GM21576 (cell line): ENCODE results near the gene SERF2.
A peak's percentile ranks its signal among the peaks of the same experiment; 100 is the strongest.

ENCODE experiments used
- ATAC-seq: cut with Tn5 transposase; IDR thresholded peaks from one replicate; pipeline ENCODE4 v1.9.1; 2021; ENCODE audit warnings: mild to moderate bottlenecking, moderate library complexity; ENCODE audit not compliant: unreplicated experiment

The SERF2 gene

DNA sequence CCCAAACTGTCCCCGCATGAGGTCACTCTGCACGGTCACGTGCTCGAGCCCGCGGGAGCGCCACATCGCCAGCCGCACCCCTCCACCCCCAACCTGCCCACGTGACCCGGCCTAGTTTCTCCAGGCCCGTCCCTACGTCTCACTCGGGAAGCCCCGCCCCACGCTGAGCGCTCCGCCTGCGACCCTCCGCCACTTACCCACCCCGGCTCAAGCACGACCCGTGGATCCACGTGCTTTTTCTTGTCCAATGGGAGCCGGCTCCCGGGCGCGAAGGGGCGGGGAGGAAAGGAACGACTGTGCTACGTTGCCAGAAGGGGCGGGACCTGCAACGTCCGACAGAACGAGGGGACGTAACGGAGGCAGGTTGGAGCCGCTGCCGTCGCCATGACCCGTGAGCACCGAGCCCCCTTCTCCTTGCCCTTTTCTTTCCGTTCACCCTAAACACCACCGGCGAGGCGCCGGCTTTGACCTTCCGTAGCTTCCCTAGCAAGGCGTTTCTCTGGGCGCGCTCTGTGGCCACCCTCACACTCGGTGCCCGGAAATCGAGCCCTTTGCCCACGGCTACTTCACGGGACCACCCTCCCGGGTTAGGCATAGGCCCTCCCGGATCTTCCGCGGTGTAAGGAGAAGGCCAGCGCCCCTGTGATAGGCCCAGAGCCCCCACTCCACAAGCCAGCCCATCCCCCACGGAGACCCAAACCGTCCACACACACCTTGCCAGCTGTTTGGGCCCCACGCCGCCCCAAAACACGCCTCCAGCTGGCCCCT is at the start of gene SERF2:
SERF2 (plus strand) TSS at position 328 of the 768 bp plus-strand sequence; CDS start at position 385, 57 bp downstream.
- peak; percentile 82 for ATAC-seq

DNA sequence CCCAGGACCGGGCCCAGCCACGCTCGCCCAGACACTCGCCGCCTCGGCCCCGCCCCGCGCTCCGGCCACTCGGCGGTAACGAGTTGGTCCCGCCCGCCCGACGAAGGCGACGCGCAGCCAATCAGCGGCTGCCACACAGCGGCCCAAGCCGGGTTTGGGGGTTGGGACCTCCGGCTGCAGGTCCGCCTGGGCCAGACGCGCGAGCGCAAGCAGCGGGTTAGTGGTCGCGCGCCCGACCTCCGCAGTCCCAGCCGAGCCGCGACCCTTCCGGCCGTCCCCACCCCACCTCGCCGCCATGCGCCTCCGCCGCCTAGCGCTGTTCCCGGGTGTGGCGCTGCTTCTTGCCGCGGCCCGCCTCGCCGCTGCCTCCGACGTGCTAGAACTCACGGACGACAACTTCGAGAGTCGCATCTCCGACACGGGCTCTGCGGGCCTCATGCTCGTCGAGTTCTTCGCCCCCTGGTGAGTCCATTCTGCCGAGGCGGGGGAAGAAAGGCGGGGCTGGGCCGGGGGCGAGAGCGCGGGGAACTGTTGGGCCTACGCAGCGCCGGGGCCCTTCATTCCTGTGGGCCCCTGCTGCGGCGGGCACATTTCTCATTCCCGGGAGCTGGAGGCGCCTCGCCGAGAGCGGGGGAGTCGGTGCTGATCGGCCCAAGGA is 45.7 kb upstream of the SERF2 start, which contains the start of gene PDIA3:
PDIA3 (plus strand) TSS at position 194 of the 658 bp plus-strand sequence; CDS start at position 296, 102 bp downstream.
- ATAC-seq: peak; percentile 64

DNA sequence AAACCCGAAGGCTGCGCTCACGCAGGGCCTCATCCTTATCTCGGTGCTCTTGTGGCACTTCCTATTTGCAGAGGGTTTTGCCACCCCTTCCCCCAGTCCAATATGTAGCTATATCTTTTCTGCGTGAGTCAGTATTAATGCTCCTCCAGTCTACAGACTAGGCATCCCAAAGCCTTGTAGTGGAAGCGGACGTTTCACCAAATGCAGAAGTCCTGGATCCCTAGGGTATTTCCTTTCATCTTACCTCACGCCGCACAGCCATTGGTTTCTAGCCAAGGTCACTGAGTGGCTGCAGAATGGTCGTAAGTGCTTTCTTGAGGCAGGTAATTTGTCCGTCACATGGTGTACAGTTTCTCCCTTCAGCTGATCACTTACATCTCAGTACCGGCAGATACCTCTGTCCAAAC is 45.2 kb upstream of the SERF2 start:
- ATAC-seq: peak; percentile 24

DNA sequence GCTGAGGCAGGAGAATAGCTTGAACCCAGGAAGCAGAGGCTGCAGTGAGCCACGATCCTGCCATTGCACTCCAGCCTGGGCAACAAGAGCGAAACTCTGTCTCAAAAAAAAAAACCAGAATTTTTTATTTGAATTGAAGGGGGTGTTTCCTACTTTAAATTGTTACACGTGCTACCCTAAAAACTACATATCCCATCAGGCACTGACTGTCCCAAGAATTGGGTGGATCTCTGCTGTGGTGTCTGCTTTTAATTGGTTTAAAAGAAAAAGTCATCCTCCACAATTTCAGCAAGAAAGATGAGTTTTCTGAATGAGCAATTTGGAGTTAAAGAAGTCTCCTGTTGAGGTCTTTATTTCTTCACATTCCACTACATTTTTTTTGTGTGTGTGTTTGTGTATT is 43.7 kb upstream of the SERF2 start:
- ATAC-seq: no peak

DNA sequence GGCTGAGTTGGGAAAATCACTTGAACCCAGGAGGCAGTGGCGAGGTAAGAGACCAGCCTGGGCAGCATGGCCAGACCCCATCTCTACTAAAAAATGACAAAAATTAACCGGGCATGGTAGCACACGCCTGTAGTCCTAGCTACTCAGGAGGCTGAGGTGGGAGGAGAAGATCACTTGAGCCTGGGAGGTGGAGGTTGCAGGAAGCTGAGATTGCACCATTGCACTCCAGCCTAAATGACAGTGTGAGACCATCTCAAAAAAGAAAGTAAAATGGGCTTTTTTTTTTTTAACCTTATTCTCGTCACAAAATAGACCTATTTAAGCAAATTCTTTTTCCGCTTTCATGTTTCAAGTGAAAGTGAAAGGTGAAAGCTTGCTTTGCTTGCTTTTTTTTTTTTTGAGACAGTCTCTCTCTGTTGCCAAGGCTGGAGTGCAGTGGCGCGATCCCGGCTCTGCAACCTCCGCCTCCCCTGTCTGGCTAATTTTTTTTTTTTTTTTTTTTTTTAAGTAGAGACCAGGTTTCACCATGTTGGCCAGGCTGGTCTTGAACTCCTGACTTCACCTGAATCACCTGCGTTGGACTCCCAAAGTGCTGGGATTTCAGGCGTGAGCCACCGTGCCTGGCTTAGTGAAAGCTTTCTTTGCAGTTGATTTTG is 42.3 kb upstream of the SERF2 start:
- ATAC-seq: peak; percentile 38

DNA sequence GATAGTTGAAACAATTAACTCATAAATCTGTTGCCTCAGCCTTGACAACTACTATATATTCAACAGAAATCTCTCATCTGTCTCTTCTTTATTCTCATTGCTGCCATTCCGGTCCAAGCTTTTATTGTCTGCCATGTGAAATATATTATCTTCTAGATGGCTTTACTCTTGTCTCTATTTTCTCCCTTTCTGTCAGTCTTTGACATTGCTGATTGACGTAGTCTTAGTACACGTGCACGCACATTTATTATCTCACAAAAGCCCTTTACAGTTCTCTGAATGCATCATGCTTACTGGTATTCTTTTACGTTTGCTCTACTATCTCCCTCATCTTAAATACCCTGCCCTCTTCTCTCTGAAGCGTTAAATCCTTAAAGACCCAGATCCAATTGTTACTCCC is 40.2 kb upstream of the SERF2 start:
- ATAC-seq: no peak

DNA sequence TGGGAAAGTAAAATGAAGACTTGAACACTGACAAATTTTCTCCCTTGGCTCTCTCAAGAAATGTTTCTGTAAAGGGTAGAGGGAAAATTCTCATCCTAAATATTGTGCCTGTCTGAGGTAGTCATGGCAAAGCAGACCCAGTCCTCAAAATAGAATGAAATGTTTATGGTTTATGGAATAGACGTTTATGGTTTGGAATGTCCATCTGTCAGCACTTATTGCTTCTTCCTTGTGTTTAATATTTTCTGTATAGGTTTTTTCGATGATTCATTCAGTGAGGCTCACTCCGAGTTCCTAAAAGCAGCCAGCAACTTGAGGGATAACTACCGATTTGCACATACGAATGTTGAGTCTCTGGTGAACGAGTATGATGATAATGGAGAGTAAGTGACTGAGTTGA is 29.3 kb upstream of the SERF2 start:
- ATAC-seq: no peak

DNA sequence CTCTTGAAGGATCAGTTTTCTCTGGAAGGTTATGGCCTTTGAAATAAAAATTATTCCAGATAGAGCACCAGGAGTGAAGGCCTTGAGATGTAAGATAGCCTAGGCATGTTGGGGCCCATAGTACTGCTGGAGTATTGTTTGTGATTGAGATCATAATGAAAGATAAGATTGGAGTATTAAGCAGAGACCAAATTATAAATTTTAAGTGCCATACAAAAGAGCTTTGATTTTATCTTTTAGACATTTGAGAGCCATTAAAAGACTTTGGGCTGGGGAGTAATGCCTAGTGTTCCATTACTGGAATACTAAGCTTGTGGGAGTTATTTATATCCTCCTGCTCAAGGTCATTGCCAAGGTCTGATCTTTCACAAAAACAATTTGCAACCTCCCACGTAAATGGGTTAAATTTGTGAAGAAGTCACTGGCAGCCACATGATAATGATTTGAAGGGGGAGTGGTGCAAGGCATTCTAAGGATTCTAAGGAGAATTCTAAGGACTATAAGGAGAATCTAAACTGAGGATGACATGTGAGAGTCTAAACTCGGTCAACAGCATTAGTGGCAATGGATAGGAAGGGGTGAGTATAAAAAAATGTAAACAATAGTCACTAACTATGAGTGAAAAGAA is 28.2 kb upstream of the SERF2 start:
- ATAC-seq: no peak

DNA sequence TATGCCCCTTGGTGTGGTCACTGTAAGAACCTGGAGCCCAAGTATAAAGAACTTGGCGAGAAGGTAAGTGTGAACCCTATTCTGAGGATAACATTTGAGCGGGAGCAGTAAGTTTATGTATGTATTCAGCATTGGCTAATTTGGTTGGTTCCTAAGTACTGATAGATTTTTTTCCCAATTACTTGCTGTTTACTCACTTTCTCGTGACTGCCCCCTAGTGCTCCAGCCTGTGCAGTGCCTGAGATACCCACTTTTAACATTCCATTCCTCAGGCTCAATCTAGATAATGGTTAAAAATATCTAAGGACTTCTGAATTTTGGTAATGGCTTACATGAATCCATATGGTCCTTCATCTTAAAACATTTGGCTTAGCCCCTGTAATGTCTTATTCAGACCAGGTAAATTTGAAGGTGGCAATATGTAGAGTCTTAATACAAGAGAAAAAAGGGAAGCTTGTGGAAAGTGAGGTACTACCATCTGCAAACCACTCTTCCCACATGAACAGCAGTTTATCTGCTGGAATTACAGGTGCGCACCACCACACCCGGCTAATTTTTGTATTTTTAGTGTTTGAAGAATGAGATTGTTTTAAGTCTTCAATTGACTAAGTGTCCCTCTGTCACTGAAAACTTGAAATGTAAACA is 22.4 kb upstream of the SERF2 start:
- ATAC-seq: no peak

DNA sequence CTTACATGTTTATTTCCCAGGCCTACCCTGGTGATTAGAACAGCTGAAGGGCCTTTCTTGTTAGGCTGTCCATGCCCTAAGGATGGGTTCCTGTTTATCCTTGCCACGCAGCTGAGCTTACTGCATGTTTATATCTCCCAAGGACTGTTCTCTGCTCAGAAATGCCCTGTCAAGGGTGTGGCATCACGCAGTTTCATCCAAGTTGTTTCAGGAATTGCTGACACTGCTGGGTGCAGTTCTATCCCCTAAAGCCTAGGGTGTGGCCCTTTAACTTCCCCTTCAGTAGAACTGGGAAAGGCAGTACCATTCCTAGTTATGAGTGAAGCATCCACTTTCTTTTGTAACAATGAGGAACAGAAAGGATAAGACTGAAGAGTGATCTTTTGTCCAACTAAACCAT is 20.3 kb upstream of the SERF2 start:
- ATAC-seq: no peak

DNA sequence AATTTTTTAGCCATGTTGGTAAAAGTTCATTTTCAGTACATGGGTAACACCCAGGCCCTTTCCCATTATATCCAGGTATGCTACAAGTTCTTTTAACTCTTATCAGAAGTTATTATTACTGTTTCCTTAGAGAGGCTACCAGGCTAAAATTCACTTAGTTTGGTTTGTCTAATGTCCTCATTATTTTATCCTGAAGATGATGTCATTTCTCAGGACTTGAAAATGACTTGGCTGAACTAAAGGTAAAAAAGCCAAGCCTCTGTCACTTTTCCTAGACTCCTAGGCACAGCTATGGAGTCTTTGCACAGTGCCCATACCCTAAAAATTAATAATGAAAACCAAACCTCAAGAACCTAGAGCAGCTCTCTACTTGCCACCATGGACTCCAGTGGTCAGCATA is 19.5 kb upstream of the SERF2 start:
- no peak for ATAC-seq

DNA sequence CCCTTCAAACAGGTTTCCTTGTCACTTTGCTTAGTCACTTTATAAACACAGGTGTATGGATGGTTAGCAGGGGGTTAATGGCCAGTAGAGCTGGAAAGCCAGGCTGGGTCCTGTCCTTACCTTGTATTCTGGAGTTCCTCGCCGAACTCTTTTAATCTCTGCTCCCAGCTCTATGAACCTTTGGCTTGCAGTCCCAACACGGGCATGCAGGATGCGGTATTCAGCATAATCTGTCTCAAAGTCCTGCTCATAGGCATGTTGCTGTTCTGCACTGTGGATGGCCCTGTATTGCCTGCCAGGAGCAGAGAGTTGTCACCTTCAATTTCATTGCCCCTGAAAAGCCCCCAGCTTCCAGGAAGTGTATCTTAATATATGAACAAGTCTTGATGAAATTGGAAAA is 18.1 kb upstream of the SERF2 start:
- no peak for ATAC-seq

DNA sequence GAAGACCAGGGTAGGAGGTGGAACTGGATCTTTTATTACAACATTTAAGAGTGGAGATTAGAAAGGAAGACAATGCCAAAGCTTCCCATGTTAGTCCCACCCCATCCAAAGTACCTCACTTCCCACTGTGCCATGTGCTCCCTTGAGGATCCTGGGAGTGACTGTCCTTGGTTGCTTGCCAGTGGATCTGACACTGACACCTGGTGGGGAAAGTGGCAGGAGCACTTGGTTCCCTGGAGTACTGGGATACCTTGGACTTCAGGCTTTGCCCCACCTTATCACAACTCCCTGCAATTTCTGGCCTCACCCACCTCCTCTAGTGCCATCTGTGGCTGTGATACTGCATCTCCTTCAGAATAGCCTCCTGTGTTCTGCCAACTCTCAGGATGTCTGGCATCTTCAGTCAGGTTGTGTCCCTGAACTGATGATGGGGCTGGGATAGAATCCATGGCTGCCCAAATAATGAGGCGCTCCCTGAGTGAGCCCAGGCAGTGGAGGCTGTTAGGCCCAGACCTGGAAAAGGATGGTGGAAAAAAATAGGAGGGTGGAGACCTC is 16.6 kb upstream of the SERF2 start:
- no peak for ATAC-seq

DNA sequence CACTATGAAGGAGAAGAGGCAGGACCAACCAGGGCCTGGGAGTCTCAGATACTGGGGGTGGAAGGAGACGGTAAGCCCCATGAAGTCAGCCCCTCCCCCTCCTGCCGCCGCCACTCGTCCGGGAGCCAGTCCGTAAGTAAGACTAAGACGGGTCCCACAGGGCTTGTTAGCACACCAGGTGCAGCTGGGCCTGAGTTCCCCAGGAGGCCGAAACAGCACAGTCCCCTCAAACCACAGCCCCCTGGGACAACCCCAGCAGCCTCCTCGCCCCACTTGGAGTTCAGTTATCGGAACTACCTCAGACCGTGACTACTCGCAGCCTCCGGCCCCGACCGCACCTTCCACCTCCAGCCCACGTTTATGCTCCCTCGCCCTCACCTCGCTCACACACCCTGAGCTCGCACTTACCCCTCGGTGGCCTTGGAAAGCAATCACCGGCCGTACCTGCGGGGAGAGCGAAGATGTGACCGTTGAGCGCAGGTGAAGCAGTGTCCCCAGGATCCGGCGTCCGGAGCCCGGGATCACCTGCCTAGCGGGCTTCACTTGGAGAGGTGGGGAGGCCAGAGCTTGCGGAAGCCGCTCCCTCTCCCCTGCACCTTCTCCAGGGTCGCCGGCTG is 15.9 kb upstream of the SERF2 start:
- peak; percentile 65 for ATAC-seq

DNA sequence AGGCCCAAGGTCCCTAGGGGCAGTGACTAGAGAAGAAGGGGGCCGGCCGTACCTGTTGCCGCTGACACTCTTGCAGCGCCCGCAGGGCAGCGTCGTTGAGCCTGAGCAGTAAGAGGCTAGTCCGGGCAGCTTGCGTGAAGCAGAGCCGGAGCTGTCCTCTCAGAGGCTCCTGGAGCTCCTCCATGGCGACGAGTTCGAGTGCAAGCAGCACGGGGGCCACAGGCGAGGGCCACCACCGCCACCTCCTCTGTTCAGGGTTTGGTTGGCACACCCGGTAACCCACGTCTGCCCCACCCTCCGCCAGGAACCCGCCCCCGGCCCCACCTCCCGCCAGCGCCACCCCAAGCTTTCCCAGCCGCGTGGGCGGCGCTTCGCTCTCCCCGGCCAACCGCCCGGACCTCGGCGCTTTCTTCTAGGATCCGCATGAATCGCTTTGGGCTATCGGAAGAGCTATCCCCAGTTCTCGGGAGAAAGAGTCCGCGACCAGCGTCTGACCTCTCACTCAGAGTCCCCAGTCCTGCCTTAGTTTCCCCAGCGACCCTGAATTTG is 15.3 kb upstream of the SERF2 start, which contains the start of gene ELL3:
ELL3 (minus strand) TSS at position 249 of the 549 bp plus-strand sequence; CDS start at position 184, 65 bp downstream.
- peak; percentile 32 for ATAC-seq

DNA sequence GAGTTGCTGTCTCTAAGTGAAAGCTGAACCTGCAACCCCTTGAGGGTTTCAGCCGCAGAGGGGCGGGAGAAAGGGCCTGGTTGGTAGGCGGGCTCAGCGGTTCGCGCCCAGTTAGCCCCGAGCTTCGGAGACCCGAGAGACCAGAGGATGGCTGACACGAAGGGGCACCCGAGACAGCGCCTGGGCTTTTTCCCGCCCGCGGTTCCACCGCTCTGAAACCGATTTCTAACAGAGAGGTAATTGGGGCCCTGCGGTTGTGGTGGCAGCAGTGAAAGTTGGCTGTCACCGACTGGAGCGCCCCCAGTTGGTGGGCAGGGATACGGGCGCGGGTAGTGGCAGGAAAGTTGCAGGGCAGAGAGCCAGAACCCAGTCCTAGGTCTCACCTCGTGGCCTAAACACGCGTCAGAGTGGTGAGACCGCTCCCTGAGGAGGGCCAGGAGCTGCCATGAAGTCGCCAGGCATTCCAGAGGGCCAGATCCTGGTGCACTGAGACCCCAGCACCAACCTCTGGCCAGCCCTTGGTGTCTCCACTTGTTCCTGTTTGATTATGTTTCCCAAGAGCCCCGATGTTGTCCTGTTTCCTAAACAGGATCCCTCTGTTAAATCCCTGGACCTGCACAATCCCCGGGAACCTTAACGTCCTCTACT is 14.7 kb upstream of the SERF2 start:
- peak; percentile 50 for ATAC-seq

DNA sequence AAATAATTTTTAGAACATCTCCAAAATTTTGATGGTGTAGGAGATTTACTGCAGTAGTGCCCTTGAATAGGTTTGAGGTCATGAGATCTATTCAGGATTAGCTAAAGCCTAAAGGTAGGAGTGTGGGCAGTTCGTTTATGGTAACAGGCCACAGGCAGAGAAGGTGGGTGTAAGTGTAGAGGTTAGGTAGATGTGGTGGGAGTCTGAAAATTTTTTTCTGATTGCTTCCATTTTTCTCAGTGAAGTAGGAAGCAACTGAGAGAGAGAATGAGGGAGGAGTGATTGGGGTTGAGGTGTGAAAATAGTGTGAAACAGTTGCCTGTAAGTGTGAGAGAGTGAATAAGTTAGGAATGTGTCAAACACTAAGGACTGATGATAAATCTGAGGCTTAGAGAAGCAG is 13.1 kb upstream of the SERF2 start:
- ATAC-seq: no peak

DNA sequence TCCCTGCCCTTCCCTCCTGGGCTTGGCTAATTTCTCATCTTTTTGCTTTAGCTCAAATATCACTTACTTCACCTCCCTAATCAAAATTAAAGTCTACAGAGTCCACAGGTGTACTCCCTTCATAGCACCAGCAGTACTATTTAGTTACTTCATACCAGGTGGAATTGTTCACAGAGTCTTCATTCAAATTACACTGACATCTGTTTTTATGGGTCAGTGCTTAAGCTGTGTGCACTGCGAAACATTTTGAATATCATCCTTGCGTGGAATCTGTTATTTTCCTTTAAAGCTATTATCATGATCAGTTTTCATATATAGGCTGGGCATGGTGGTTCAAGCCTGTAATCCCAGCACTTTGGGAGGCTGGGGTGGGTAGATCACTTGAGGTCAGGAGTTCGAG is 2.7 kb upstream of the SERF2 start:
- no peak for ATAC-seq

DNA sequence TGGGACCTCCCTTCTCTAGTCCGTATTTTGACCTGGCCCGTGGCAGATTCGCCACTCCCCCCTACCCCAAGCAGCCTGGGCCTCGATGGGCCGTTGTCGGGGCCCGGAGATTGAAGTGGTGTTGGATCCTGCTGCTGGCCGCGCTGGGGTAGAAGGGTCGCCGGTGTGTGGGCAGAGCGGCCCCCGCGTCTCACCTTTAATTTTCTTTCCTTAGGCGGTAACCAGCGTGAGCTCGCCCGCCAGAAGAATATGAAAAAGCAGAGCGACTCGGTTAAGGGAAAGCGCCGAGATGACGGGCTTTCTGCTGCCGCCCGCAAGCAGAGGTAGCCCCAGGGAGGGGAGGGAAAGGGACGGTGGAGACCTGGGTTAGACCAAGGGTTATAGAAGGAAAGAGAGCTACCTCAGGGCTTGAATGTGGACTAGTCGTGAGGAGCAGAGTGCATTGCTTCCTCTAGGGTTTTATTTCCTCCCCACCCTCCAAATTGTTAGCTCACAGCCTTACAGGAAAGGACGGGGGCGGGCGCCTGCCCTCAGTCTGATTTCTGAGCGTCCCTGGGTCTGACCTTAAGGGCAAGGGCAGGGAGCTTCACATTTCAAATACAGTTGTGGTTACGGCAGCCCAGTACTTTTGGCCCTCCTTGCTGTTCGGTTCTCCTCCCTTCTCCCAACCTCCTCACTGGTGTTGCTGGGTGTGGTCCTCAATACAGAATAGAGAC is 799 bp downstream of the SERF2 start:
- ATAC-seq: no peak
